SIG-M5 treated with dmso at 0.1 percent for 504 hours (cell line): ENCODE results near the gene ATG9A.

Experiments used
- DNase-seq: peaks from one replicate; lab custom pipeline; 2025; ENCODE audit not compliant: unreplicated experiment; lab: John Stamatoyannopoulos, UW

ATG9A gene

GRCh38 chr2:219223831-219224610 lies 5.4 kb downstream of the ATG9A start:
- no peak for DNase-seq

- DNase-seq, result no peak
These were observed 7.4 kb downstream of the ATG9A start for GRCh38 chr2:219221957-219222518.

- no peak for DNase-seq
These were observed 8.6 kb downstream of the ATG9A start for GRCh38 chr2:219220652-219221402.

GRCh38 chr2:219219784-219220532 lies 9.5 kb downstream of the ATG9A start:
- DNase-seq, result no peak

GRCh38 chr2:219218732-219219701 lies 10.4 kb downstream of the ATG9A start, which contains the start of gene ABCB6:
Gene ABCB6, minus strand, starts transcription at chr2:219218958. Its CDS starts 285 bp downstream, at chr2:219218673.
- DNase-seq, result peak; percentile 27

- no peak for DNase-seq
These were observed 11.2 kb downstream of the ATG9A start for GRCh38 chr2:219218217-219218731.

GRCh38 chr2:219216535-219216915 lies 12.9 kb downstream of the ATG9A start:
- no peak for DNase-seq

GRCh38 chr2:219215871-219216534 lies 13.4 kb downstream of the ATG9A start:
- DNase-seq, result no peak

GRCh38 chr2:219214786-219215185 lies 14.7 kb downstream of the ATG9A start:
- DNase-seq, result no peak

- no peak for DNase-seq
These were observed 15.3 kb downstream of the ATG9A start for GRCh38 chr2:219214141-219214540.

- no peak for DNase-seq
These were observed 15.9 kb downstream of the ATG9A start for GRCh38 chr2:219213486-219214071.

- DNase-seq, result no peak
These were observed 16.4 kb downstream of the ATG9A start for GRCh38 chr2:219213026-219213415.

GRCh38 chr2:219210886-219211362 lies 18.5 kb downstream of the ATG9A start:
- no peak for DNase-seq

- no peak for DNase-seq
These were observed 19.1 kb downstream of the ATG9A start for GRCh38 chr2:219210196-219210885.

- DNase-seq, result no peak
These were observed 19.9 kb downstream of the ATG9A start for GRCh38 chr2:219209236-219210195.

GRCh38 chr2:219207884-219208740 lies 21.3 kb downstream of the ATG9A start:
- no peak for DNase-seq
